ENCODE measurements around the gene TM9SF3. TPM values are rescaled to one million over a fixed set of nuclear protein-coding genes. Genes with fewer than 3 reads are reported as not detected.

The TM9SF3 gene
- total and polyA plus RNA-seq, 10 of the 15 experiments (the other 5 are each of a cell fraction or from before 2014, with no cell fraction given) = 17.1 to 85.4 (median 44.9) TPM

- FAIRE-seq (no peak), ATAC-seq (peak; percentile 32), DNase-seq (ENCODE audit: low read depth, low spot score) (no peak)
- Histone ChIP-seq H3K27ac (ENCODE audit: control insufficient read depth, insufficient read depth) (peak overlapping the region; percentile 96; the same call in 1 of the 2 replicates), H3K36me3 (ENCODE audit: control insufficient read depth in 2 of 2, insufficient read depth in 2 of 2, low read length in 1 of 2) (peaks cover 0 to 5% of the 10 kb centered on the region in 2 experiments; a peak in 1 of 4 replicates), H2AFZ (ENCODE audit: control insufficient read depth, low read depth, low read length) (peak overlapping the region; percentile 59), H3K79me2 (ENCODE audit: control insufficient read depth, insufficient read depth, low read length) (peaks cover 41% of the 10 kb centered on the region), H4K20me1 (ENCODE audit: control insufficient read depth, insufficient read depth) (no peaks in the 10 kb centered on the region), H3K9me3 (replicated peaks; ENCODE audit: control insufficient read depth, insufficient read depth, low read length) (no peaks in the 10 kb centered on the region), H3K27me3 (replicated peaks in 1 of 2; ENCODE audit: control insufficient read depth in 2 of 2, insufficient read depth in 2 of 2, low read length in 1 of 2) (no peaks in the 10 kb centered on the region), H3K4me1 (ENCODE audit: control insufficient read depth, insufficient read depth, low read length) (peaks cover 22% of the 10 kb centered on the region), H3K9ac (ENCODE audit: control insufficient read depth, insufficient read depth, low read length) (peak overlapping the region; percentile 86), H3K4me2 (ENCODE audit: control insufficient read depth, insufficient read depth) (peak overlapping the region; percentile 86), H3K4me3 (peak overlapping the region; percentile 85)
- TF ChIP-seq ATF7 (IDR thresholded peaks at IDR 0.05; ENCODE audit: low read depth) (0 out of 2 replicates have a peak, but pooled peaks have one; percentile 12), SIX5 (IDR thresholded peaks at IDR 0.05; ENCODE audit: low read depth, low read length, severe bottlenecking) (no peak), PKNOX1 (IDR thresholded peaks at IDR 0.05) (peak; percentile 47)
- CTCF ChIA-PET = interaction anchor here (0.7 kb wide), 1 partner anchor 12 kb away, joined by 3 read pairs; no protein-coding TSS in a partner anchor
- RAD21 ChIA-PET (ENCODE audit: unreplicated experiment) = no interaction called here
- WGBS (ENCODE audit: insufficient coverage, insufficient replicate concordance, low lambda C conversion rate, missing lambda C conversion rate) = 0% methylated on average over 4 of the region's 4 CpGs
- SMC1A ChIA-PET (ENCODE audit: uncharacterized antibody, unreplicated experiment) = interaction anchor here (0.6 to 1.2 kb wide), 2 partner anchors 25 to 36 kb away, joined by 3 read pairs; no protein-coding TSS in a partner anchor
- intact Hi-C loops (cut with micrococcal nuclease; ENCODE audit: unreplicated experiment) = loop anchor here (5.0 to 10.0 kb wide), 3 partner anchors 127 to 244 kb away; partner anchors contain the start of gene LCOR
- POLR2A ChIA-PET = interaction anchor here (0.6 kb wide), 1 partner anchor 53 kb away, joined by 3 read pairs; no protein-coding TSS in a partner anchor
- no TSS peak for BruUV-seq (replicated peaks)
- in situ Hi-C loops (cut with MboI) = no loop called here
Measured at GRCh38 chr10:96588060-96588554, 1.3 kb upstream of the TM9SF3 start.

All from GM12878 (cell line).